Ovary (tissue), 9 donors: ENCODE results near the gene MRPS18B. TPM values are rescaled to one million over a fixed set of nuclear protein-coding genes. Genes with fewer than 3 reads are reported as not detected.

Source experiments
- DNase-seq, 5 donors: peaks; one replicate each; pipeline ENCODE4 v3.0.0-alpha.2; 2019 to 2020
- H3K27ac ChIP-seq, 2 donors: fragments of 200-600 bp; one replicate each; pipeline versions ENCODE4 v1.5.1 to v1.8.0; 2019 to 2022
- H3K27me3 ChIP-seq: fragments of 200-600 bp; one replicate; pipeline ENCODE4 v1.8.0; 2022
- H3K36me3 ChIP-seq: fragments of 200-600 bp; sonication (generic); one replicate; pipeline ENCODE4 v1.5.1; 2019
- H3K4me1 ChIP-seq: one replicate; pipeline ENCODE4 v1.8.1; 2013; ENCODE audit warnings: mild to moderate bottlenecking, moderate library complexity; ENCODE audit not compliant: insufficient read depth
- H3K4me3 ChIP-seq: fragments of 200-600 bp; sonication (generic); one replicate; pipeline ENCODE4 v1.5.1; 2017
- H3K9me3 ChIP-seq, 2 donors: fragments of 200-600 bp in 1 of 2; sonication (generic) in 1 of 2; one replicate each; pipeline versions ENCODE4 v1.5.1 to v1.8.1; 2013 to 2019; ENCODE audit warnings: mild to moderate bottlenecking in 1 of 2, moderate library complexity in 1 of 2
- CTCF ChIP-seq, 3 donors: fragments of 450-650 bp in 2 of 3; fragments of 200-600 bp in 1 of 3; IDR thresholded peaks; one replicate each; pipeline versions ENCODE4 v1.5.1 to v1.8.0; 2016 to 2022; ENCODE audit warnings: antibody characterized with exemption in 3 of 3, mild to moderate bottlenecking in 1 of 3
- EP300 ChIP-seq: sonication (generic); formaldehyde crosslinking; IDR thresholded peaks from one replicate; pipeline ENCODE4 v1.6.1; 2017; ENCODE audit warnings: antibody characterized with exemption
- POLR2A ChIP-seq: fragments of 450-650 bp; IDR thresholded peaks from one replicate; pipeline ENCODE4 v1.6.1; 2017; ENCODE audit warnings: antibody characterized with exemption, mild to moderate bottlenecking, moderate library complexity
- WGBS, 3 donors: extraction: QIAGEN DNeasy Blood & Tissue Kit in 1 of 3; methylation state at CpG; one replicate each; pipeline versions ENCODE4 v1.1.5 to v1.1.7; 2013 to 2017; 5-methylcytosine and 5-hydroxymethylcytosine counted together
- intact Hi-C, 4 donors: fragments of 100-400 bp; cut with DNase I; formaldehyde crosslinking; loops; one replicate each; pipeline versions ENCODE4 v1.11.0 to v1.15.1; 2022 to 2023
- polyA plus RNA-seq, 2 donors: library from polyadenylated mRNA; stranded (reverse); fragments of 200-250 nt in 1 of 2; fragments of 350-450 nt in 1 of 2; fragmentation: Illumina TruSeq in 1 of 2; extraction: RNeasy Lipid Tissue Mini Kit (QIAGEN cat#74804) in 1 of 2; gene quantifications; one replicate each; pipeline ENCODE4 v1.2.3, GENCODE V29; 2013 to 2014
- total RNA-seq, 7 donors: library from RNA; depleted of rRNA in 2 of 7; stranded (reverse); fragments of >200 nt in 2 of 7; fragmentation: NEBNext Ultra II Directional in 3 of 7; extraction: Animal tissue kit (Norgen Biotek cat#: 25700) in 3 of 7; gene quantifications; one replicate each; pipeline versions ENCODE4 v1.1.0 to v1.2.4, GENCODE V29; 2016 to 2023
- donor health status: DM: no; HTN: no; CAD: no; lungs with moderate emphysema.
- donor health status: DM: no; HTN: no; CAD: no.
- donor health status: Bipolar disorder and iron deficiency.
- donor health status: DM: yes; HTN: yes; CAD: no.
- donor health status: DM: no; HTN: no; CAD: no.
- donor health status: DM: yes; HTN: yes; CAD: no.

Gene MRPS18B
- total and polyA plus RNA-seq, 9 donors, result 40.7 to 69.0 (median 55.0) TPM

DNA sequence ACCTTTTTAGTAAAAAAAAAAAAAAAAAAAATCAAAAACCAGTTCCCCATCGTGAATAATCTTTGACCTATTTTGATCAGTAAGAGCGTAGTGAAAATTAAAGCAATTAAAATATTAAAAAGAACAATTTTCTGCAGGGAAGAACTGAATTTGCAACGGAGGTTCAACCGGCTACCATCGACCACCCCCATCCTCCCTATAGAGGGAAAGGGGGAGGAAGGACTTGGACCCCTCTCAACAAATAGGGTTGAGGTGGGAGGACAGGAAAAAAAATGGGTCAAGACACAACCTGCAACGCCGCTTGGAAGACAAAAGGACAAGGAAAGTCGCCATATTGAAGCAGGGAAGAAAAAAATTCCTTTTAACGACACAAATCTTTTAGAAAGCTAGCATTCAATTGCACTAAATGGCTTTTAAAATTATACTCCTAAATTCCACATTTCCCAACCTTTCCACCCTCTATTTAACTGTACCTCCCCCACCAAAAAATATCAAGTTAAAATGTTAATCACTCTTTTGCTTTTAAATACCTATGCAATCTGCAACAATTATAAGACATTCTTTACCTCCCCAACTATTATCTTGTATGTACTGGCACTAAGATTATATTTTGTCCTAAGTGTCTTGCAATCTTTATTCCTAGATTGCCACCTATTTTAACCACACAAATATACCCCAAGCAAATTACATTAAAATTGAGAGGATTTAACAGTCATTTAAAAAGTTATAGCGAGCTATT, 2.3 kb upstream of the MRPS18B start:
- Histone ChIP-seq H3K9me3 (no peaks in the 10 kb centered on the region), H3K27me3 (no peaks in the 10 kb centered on the region), H3K4me1 (peaks cover 6% of the 10 kb centered on the region), H3K27ac (peak overlapping the region; percentile 95), H3K36me3 (no peaks in the 10 kb centered on the region), H3K4me3 (peak overlapping the region; percentile 90)
- WGBS, 3 donors, result 0% methylated on average over 10 of the region's 10 CpGs
- no peak for TF ChIP-seq CTCF (IDR thresholded peaks at IDR 0.05)
- no peak for TF ChIP-seq EP300
- TF ChIP-seq POLR2A, result no peak
- peak in 1 of 5 donors; percentile 50 for DNase-seq
- intact Hi-C loops, result loop anchor here in 1 of 4 donors (5.0 kb wide), 1 partner anchor 72 kb away; the partner anchor contains the start of gene PPP1R18

DNA sequence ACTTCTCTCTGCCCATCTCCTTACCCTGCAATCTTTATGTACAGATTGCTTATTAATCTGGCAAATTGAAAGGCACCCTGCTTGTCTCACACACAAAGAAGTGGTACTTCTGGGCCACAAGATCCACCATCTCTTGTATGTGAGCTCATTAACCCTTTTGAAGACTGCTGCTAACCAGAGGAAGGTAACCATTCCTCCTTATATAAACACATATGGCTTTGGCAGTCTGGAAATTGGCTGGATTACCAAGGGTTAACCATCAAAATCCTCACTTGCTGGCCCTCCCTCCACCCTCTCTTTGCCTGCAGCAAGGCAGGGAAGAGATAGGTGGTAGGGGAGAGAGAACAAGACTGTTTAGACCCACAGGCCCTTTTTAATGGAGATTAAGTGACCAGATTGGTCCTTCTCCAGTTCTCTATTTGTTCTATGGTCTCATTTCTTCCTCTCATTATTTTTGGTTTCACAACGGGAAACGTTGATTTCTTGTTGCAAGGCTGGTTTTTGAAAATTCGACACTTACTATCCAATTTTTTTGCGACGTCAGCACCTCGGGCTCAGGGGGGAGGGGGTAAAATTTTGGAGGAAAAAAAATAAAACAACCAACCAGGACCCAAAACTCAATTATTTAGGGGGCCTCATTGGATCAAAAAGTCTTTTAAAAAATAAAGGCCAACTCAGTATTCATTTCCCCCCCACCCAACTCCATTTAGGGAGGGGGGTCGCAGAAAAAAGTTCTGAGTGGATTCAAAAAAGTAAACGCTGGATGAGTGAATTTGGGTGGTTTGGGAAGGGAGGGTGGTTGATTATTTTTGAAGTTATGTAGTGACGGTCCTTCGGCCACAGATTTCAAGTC, 1.5 kb upstream of the MRPS18B start:
- TF ChIP-seq POLR2A (no peak), CTCF (IDR thresholded peaks at IDR 0.05) (no peak), EP300 (no peak)
- Histone ChIP-seq H3K27ac (peak overlapping the region; percentile 95), H3K4me1 (peaks cover 3% of the 10 kb centered on the region), H3K9me3 (no peaks in the 10 kb centered on the region), H3K36me3 (no peaks in the 10 kb centered on the region), H3K27me3 (no peaks in the 10 kb centered on the region), H3K4me3 (peak overlapping the region; percentile 90)
- intact Hi-C loops, result loop anchor here in 1 of 4 donors (5.0 kb wide), 1 partner anchor 71 kb away; the partner anchor contains the start of gene PPP1R18
- WGBS, 3 donors, result 0 to 1% (median 0%) methylated on average over 10 of the region's 10 CpGs
- DNase-seq, result no peak

GRCh38 chr6:30616811-30617564, 652 bp upstream of the MRPS18B start, which contains the start of gene PPP1R10:
PPP1R10 (minus strand) TSS chr6:30617243; CDS start chr6:30609944, 7,299 bp downstream.
- Histone ChIP-seq H3K4me1 (peaks cover 1% of the 10 kb centered on the region), H3K27me3 (no peaks in the 10 kb centered on the region), H3K27ac (peak within 1 kb of the TSS; percentile 95), H3K36me3 (no peaks in the 10 kb centered on the region), H3K9me3 (no peaks in the 10 kb centered on the region), H3K4me3 (peak within 1 kb of the TSS; percentile 90)
- DNase-seq, result peak; percentile 98 to 99 (median 99)
- TF ChIP-seq CTCF (IDR thresholded peaks at IDR 0.05) (peak in 2 of 3 donors; percentile 10 to 17), POLR2A (peak; percentile 100), EP300 (no peak)
- 0 to 1% (median 1%) methylated on average over 40 of the region's 40 CpGs for WGBS, 3 donors
- intact Hi-C loops, result loop anchor here in 1 of 4 donors (5.0 kb wide), 1 partner anchor 70 kb away; the partner anchor contains the start of gene PPP1R18
